IPS-11a (cell line): ENCODE data around the gene CYP4F12.
"Not testable (repeated sequence)": the region's sequence is repeated elsewhere in the genome, so short reads cannot be mapped to it uniquely, and the experiment has no call there.

ENCODE experiments used
- H3K4me3 ChIP-seq: one replicate; pipeline ENCODE4 v1.5.1; 2013; ENCODE audit warnings: low read depth, low read length, control low read depth

The CYP4F12 gene

GRCh38 chr19:15650123-15650522 lies 22.8 kb upstream of the CYP4F12 start:
- H3K4me3 ChIP-seq, result not testable (repeated sequence)

DNA sequence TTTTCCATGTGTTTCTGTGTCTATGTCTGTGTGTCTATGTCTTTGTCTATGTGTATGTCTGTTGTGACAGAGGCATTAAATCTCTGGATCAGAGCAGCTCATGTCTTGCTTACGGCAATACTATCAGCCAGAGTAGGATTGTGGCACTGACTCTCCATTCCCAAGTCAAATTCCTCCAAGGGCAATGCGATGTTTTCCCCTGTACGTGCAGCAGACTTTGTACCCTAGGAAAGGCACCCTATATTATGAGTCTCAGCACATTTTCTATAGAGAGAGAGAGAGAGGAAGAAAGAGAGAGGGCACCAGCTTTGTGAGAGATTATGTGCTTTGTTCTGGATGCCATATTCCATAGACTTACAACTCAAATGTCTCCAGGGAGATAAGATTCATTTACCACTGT lies 21.1 kb upstream of the CYP4F12 start:
- no peak overlapping the region for H3K4me3 ChIP-seq

DNA sequence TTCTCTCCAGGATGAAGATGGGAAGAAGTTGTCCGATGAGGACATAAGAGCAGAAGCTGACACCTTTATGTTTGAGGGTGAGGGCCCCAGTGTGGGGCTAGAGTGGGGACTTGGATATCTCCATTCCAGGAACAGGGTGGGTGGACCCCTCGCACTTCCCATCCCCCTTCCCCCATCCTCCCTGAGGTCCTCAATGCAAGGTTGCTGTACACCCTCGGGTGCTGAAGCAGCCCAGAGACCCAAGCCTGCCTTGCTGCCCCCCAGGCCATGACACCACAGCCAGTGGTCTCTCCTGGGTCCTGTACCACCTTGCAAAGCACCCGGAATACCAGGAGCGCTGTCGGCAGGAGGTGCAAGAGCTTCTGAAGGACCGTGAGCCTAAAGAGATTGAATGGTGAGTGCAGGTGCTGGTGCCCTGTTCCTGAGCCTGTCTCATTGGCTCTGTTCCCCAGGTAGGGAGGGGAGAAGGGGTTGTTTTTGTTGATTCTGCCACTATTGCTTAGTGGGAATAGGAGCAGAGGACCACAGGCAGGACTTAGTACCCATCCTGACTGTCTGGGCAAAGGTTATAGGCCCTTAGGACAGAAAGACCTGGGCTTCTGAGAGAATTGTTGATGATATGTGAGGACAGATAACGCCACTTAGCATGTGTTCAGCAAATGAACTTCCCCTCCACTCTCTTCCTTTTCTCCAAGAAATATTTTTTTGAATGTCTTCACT lies 20.2 kb upstream of the CYP4F12 start:
- no peak overlapping the region for H3K4me3 ChIP-seq

DNA sequence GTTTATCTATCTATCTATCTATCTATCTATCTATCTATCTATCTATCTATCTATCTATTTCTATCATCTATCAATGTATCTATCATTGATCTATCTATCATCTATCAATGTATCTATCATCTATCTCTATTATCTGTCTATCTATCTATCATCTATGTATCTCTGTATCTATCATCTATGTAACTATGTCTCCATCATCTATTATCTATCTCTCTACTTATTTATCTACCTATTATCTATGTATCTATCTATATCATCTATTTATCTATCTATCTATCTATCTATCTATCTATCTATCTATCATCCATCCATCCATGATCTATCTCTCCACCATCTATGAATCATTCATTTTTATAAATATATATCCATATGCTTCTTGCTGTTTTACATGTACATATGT lies 16.4 kb upstream of the CYP4F12 start:
- no peak overlapping the region for H3K4me3 ChIP-seq

DNA sequence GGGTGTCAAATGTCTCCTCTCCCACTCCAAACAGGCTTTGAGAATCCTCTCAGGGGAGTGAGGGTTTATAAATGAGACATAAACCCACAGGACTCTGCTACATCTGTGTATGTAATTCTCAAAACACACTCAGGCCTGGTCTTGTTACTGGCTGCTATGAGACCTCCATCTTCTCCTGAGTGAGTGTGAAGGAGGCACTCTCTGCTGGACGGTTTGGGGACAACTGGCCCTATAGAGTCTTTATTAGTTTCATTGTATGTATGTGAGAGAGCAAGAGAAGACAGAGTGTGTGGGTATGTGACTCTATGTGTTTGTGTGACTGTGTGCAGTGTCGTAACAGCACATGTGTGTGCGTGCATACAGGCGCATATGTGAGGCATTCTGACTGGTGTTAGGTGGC lies 9.6 kb upstream of the CYP4F12 start:
- no peak overlapping the region for H3K4me3 ChIP-seq

DNA sequence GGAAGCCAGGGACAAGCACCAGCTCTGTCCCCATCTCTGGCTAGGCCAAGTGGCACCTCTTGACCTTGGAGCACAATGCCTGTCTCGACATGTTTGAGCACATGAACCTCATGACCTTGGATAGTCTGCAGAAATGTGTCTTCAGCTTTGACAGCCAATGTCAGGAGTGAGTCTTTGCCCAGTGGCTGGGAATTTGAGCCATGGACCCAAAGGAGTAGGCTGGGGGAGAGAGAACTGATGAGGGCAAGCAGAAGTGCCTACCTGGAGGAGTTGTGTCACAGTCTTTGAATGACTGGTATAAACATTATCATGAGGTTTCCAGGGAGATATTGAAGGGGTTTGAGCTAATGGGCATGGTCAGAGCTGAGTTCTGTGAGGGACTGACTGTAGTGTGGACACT lies 6.7 kb upstream of the CYP4F12 start:
- H3K4me3 ChIP-seq, result no peak overlapping the region

GRCh38 chr19:15666883-15667282 lies 6.0 kb upstream of the CYP4F12 start:
- H3K4me3 ChIP-seq, result no peak overlapping the region

GRCh38 chr19:15669440-15669839 lies 3.4 kb upstream of the CYP4F12 start:
- H3K4me3 ChIP-seq, result no peak overlapping the region

DNA sequence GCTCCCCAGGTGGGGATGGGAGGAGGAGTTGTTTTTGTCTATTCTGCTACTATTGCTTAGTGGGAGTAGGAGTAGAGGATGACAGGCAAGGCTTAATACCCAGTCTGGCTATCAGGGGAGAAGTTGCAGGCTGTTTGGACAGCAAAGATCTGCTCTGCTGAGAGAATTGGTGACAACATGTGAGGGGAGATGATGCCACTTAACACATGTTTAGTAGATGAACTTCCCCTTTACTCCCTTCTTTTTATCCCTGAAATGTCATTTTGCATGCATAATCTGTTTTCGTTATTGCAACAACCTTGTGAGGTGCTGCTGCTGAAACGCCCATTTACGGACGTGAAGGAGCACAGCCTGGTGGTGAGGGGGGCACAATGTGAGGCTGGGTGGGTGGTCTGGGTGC lies 3.0 kb upstream of the CYP4F12 start:
- H3K4me3 ChIP-seq, result no peak overlapping the region

GRCh38 chr19:15671237-15671821 lies 1.6 kb upstream of the CYP4F12 start:
- no peak overlapping the region for H3K4me3 ChIP-seq

DNA sequence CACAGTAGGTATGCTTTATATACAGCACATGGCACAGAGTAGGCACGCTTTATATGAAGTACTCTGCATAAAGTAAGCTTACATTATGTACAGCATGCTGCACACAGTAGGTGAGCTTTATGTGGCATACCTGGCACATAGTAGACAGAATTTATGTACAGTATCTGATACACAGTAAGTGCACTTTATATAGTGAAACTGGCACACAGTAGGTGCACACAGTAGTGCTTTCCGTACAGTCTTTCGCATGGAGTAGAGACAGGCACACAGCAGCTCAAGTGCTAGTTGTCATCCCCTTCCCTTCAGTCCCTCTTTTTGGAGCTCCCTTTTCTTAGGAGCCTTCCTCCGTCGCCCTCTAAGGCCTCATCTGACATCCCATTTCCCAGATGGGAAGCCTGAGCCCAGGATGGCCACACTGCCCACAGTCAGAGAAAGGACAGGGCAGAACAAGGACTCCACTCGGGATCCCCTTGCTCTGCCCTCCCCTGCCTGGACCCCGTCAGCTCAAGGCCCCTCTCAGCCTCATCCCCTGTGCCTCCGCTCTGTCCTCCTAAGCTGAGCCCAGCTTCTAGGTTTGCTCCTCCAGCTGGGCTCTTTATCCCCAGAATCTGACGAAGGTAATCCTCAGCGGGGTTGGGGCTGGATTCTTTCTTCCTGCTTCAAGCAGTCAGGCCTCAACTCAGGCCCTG lies 852 bp upstream of the CYP4F12 start:
- H3K4me3 ChIP-seq, result no peak overlapping the region

DNA sequence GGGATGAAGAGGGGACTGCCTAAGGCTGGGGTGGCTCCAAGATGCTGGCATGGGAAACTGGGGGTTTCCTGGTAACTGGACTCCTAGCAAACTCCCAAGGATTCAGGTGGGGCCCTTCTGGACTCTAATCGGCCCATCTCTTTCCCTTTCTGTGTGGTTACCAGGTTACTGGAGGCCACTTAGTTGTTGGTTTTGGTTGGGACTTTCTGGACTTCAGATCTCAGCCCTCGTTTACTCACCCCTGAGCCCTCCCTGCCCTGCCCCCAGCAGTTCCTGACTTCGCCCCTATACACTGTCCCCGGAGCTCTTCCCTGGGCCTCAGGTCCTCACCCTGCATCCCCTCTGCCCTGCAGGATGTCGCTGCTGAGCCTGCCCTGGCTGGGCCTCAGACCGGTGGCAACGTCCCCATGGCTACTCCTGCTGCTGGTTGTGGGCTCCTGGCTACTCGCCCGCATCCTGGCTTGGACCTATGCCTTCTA lies 328 bp downstream of the CYP4F12 start:
- H3K4me3 ChIP-seq, result no peak overlapping the region

GRCh38 chr19:15675560-15675959 lies 2.7 kb downstream of the CYP4F12 start:
- H3K4me3 ChIP-seq, result no peak overlapping the region

DNA sequence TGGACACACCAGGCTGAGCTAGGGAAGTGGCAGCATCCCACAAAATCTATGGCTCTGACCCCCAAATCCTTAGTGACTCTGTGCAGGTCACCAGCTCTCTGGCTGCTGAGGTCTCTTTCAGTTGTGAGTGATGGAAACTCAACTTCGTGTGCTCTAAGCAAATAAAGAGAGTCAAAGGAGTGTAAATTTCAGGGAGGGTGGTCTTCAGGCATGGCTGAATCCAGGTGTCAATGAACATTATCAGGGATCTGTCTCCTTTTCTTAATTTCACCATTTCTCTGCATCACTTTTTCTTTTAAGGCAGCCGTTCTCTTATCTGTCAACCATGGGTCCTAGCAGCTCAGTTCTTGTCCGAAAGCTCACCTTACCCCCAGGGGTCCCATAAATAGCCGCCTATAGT lies 6.2 kb downstream of the CYP4F12 start:
- no peak overlapping the region for H3K4me3 ChIP-seq

- H3K4me3 ChIP-seq, result not testable (repeated sequence)
Measured at GRCh38 chr19:15679865-15680264, 7.0 kb downstream of the CYP4F12 start.

DNA sequence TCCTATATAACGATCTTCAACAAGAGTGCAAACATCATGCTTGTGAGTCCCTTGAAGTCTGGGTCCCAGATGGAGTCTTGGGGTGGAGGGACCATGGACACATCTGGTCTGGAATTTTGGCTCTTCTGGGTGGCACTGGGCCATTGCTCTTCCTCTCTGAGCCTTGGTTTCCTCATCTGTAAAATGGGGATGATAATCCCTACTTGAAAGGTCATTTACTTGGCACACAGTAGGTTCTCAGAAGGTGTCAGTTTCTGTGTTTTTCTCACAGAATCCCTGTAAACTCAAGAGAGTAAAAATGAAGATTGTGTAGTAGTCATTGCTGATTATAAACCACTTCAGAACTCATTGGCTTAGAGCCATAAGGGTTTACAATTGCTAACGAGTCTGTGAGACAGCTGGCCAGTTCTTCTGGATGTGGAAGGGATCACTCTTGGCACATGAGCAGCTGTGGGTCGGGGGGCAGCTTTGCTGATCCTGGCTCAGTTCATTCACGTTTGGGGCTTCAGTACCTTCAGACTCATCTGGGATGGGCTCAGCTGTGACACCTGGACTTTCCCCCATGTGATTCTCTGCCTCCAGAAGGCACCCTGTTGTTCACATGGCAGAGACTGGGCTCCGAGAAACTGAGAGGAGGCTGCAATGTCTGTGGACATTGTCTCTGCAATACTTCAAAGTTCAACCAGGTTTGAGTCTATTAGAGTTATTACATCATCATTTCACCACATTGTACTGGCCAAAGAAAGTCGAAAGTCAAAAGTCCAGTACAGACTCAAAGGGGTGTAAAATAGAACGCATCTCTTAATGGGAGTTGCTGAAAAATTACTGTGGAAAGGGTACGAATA lies 7.8 kb downstream of the CYP4F12 start:
- H3K4me3 ChIP-seq, result no peak overlapping the region

DNA sequence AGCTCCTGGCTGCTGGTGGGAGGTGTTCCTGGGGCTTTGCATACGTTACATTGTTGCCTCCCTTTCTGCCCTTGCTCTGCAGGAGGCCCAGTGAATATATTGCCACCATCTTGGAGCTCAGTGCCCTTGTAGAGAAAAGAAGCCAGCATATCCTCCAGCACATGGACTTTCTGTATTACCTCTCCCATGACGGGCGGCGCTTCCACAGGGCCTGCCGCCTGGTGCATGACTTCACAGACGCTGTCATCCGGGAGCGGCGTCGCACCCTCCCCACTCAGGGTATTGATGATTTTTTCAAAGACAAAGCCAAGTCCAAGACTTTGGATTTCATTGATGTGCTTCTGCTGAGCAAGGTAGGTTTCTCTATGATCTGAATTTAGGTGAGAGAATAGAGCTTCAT lies 10.5 kb downstream of the CYP4F12 start:
- no peak overlapping the region for H3K4me3 ChIP-seq

- no peak overlapping the region for H3K4me3 ChIP-seq
Measured at GRCh38 chr19:15684828-15685227, 11.9 kb downstream of the CYP4F12 start.

- no peak overlapping the region for H3K4me3 ChIP-seq
Measured at GRCh38 chr19:15696654-15697194, 23.8 kb downstream of the CYP4F12 start.

- no peak overlapping the region for H3K4me3 ChIP-seq
Measured at GRCh38 chr19:15701757-15702533, 29.1 kb downstream of the CYP4F12 start.
